ENCODE data around the gene NBPF12.
"Not testable (repeated sequence)": the region's sequence is repeated elsewhere in the genome, so short reads cannot be mapped to it uniquely, and the experiment has no call there.

DNA sequence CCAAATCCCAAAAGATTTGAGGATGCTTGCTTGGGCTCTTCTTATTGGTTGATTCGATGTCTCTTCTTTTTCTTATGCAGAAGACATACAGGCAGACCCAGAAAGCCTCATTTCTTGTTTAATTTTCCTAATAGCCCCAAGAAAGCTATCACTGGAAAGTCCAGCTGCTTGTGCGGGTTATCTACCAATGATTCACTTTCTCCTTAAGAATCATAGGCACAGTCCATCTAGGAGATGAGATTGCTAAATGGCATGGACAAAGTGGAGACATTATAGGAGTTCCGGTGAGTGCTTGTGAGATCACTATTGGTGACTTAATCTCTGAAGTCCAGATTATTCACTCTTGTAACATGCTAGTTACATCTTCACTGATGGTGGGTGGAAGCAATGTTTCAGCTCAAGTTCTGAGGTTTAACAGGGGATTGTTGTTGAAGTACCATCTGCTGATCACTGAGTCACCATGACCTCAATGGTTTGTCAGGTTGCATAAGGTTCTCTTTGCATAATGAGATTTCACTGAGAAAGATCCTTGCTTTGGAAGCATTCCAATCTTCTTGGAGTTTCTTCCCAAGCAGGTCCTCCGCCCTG, 92.0 kb downstream of the NBPF12 start:
- not testable (repeated sequence) for TF ChIP-seq EZH2 (IDR thresholded peaks at IDR 0.05; ENCODE audit: borderline replicate concordance, low read depth, low read length, severe bottlenecking); CTCF (IDR thresholded peaks at IDR 0.05; ENCODE audit: borderline replicate concordance, extremely low read depth, low read length, poor library complexity, severe bottlenecking)

Data from DND-41 (cell line).